SU-DHL-6 (cell line): ENCODE measurements around the gene DENND2C.

Experiments
- H2AFZ ChIP-seq: fragments of 200-600 bp; sonication (generic); 2 replicates; pipeline ENCODE4 v1.6.1; 2014; ENCODE audit warnings: low read depth, mild to moderate bottlenecking, moderate library complexity, mixed read lengths, antibody characterized with exemption, low read length; ENCODE audit not compliant: severe bottlenecking
- H3F3A ChIP-seq: fragments of 200-600 bp; shearing (Covaris generic); 2 replicates; pipeline ENCODE4 v1.6.0; 2016; ENCODE audit warnings: antibody characterized with exemption, mild to moderate bottlenecking; ENCODE audit not compliant: insufficient read depth
- H3K27ac ChIP-seq: fragments of 200-600 bp; sonication (generic); 2 replicates; pipeline ENCODE4 v1.5.1; 2016; ENCODE audit warnings: low read depth, mild to moderate bottlenecking, low read length, moderate library complexity, mixed read lengths
- H3K27me3 ChIP-seq: fragments of 200-600 bp; sonication (generic), shearing (Covaris generic); 2 replicates; pipeline ENCODE4 v1.6.0; 2014; ENCODE audit warnings: mild to moderate bottlenecking, low read length
- H3K36me3 ChIP-seq: fragments of 200-600 bp; sonication (generic); 2 replicates; pipeline ENCODE4 v1.6.1; 2014; ENCODE audit warnings: mild to moderate bottlenecking, low read length, mixed read lengths
- H3K4me2 ChIP-seq: fragments of 300-600, 200-600 bp; shearing (Covaris generic), sonication (generic); 2 replicates; pipeline ENCODE4 v1.6.0; 2014; ENCODE audit warnings: low read length, low read depth, mild to moderate bottlenecking; ENCODE audit not compliant: poor library complexity, severe bottlenecking
- H3K4me3 ChIP-seq: fragments of 200-600 bp; sonication (generic); 2 replicates; pipeline ENCODE4 v1.5.1; 2014; ENCODE audit warnings: antibody characterized with exemption, low read length, mild to moderate bottlenecking, mixed read lengths; ENCODE audit not compliant: insufficient read depth, poor library complexity, severe bottlenecking
- H3K79me2 ChIP-seq: fragments of 200-600 bp; sonication (generic); 2 replicates; pipeline ENCODE4 v1.6.1; 2014; ENCODE audit warnings: mild to moderate bottlenecking, low read length, moderate library complexity; ENCODE audit not compliant: insufficient read depth
- H3K9ac ChIP-seq: fragments of 200-600 bp; sonication (generic); 2 replicates; pipeline ENCODE4 v1.7.0; 2014; ENCODE audit warnings: mild to moderate bottlenecking, low read length
- H3K9me2 ChIP-seq: fragments of 200-600 bp; sonication (generic); replicated peaks from 2 replicates; pipeline ENCODE4 v1.6.1; 2014; ENCODE audit warnings: low read length; ENCODE audit not compliant: insufficient read depth
- H3K9me3 ChIP-seq: fragments of 200-600 bp; sonication (generic); 2 replicates; pipeline ENCODE4 v1.6.1; 2014; ENCODE audit warnings: low read length, mixed read lengths; ENCODE audit not compliant: insufficient read depth
- H4K20me1 ChIP-seq: fragments of 200-600 bp; sonication (generic); 2 replicates; pipeline ENCODE4 v1.6.1; 2014; ENCODE audit warnings: low read depth, mild to moderate bottlenecking, antibody characterized with exemption, low read length, moderate library complexity, mixed read lengths
- CTCF ChIP-seq: fragments of 200-600 bp; sonication (generic); IDR thresholded peaks from one replicate; pipeline ENCODE4 v1.5.1; 2017; ENCODE audit warnings: antibody characterized with exemption, mild to moderate bottlenecking, low read length, moderate library complexity; ENCODE audit not compliant: insufficient read depth, poor library complexity, severe bottlenecking
- EZH2phosphoT487 ChIP-seq: fragments of 200-600 bp; sonication (generic), shearing (Covaris generic); conservative IDR thresholded peaks from 2 replicates; pipeline ENCODE4 v1.6.1; 2018; ENCODE audit warnings: mild to moderate bottlenecking, antibody characterized with exemption, low read length, moderate library complexity, mixed read lengths

The DENND2C gene

GRCh38 chr1:114668373-114668772 is 1.5 kb downstream of the DENND2C start:
- Histone ChIP-seq H3K27ac (no peak overlapping the region), H4K20me1 (no peaks in the 10 kb centered on the region), H3K9ac (no peak overlapping the region), H3K27me3 (no peaks in the 10 kb centered on the region), H3K9me2 (no peaks in the 10 kb centered on the region), H3K79me2 (no peaks in the 10 kb centered on the region), H3F3A (no peaks in the 10 kb centered on the region), H2AFZ (no peak overlapping the region), H3K4me2 (no peak overlapping the region), H3K9me3 (no peaks in the 10 kb centered on the region), H3K36me3 (no peaks in the 10 kb centered on the region), H3K4me3 (no peak overlapping the region)
- no peak for TF ChIP-seq CTCF
- no peak for TF ChIP-seq EZH2phosphoT487

GRCh38 chr1:114666954-114667353 is 2.9 kb downstream of the DENND2C start:
- Histone ChIP-seq H2AFZ (no peak overlapping the region), H3K36me3 (no peaks in the 10 kb centered on the region), H3K9me2 (no peaks in the 10 kb centered on the region), H3K4me3 (no peak overlapping the region), H3K79me2 (no peaks in the 10 kb centered on the region), H4K20me1 (no peaks in the 10 kb centered on the region), H3K9me3 (no peaks in the 10 kb centered on the region), H3K27ac (no peak overlapping the region), H3K9ac (no peak overlapping the region), H3K27me3 (no peaks in the 10 kb centered on the region), H3K4me2 (no peak overlapping the region), H3F3A (no peaks in the 10 kb centered on the region)
- TF ChIP-seq EZH2phosphoT487 (no peak), CTCF (no peak)

GRCh38 chr1:114660238-114660637 is 9.6 kb downstream of the DENND2C start:
- Histone ChIP-seq H3K9me2 (no peaks in the 10 kb centered on the region), H3K27me3 (no peaks in the 10 kb centered on the region), H3F3A (no peaks in the 10 kb centered on the region), H2AFZ (no peak overlapping the region), H3K4me3 (no peak overlapping the region), H3K9ac (no peak overlapping the region), H4K20me1 (no peaks in the 10 kb centered on the region), H3K36me3 (no peaks in the 10 kb centered on the region), H3K4me2 (no peak overlapping the region), H3K27ac (no peak overlapping the region), H3K9me3 (no peaks in the 10 kb centered on the region), H3K79me2 (no peaks in the 10 kb centered on the region)
- TF ChIP-seq EZH2phosphoT487 (no peak), CTCF (no peak)

GRCh38 chr1:114651893-114652292 is 18.0 kb downstream of the DENND2C start:
- Histone ChIP-seq H3K27ac (no peak overlapping the region), H3K36me3 (no peaks in the 10 kb centered on the region), H3K4me2 (no peak overlapping the region), H3K9ac (no peak overlapping the region), H2AFZ (no peak overlapping the region), H3K79me2 (no peaks in the 10 kb centered on the region), H3F3A (no peaks in the 10 kb centered on the region), H3K9me3 (no peaks in the 10 kb centered on the region), H4K20me1 (no peaks in the 10 kb centered on the region), H3K27me3 (no peaks in the 10 kb centered on the region), H3K4me3 (no peak overlapping the region), H3K9me2 (no peaks in the 10 kb centered on the region)
- TF ChIP-seq EZH2phosphoT487 (no peak), CTCF (no peak)
